Neural progenitor cell (in vitro differentiated cells): ENCODE data around the gene RNF114. TPM values are rescaled to one million over a fixed set of nuclear protein-coding genes. Genes with fewer than 3 reads are reported as not detected.

Source experiments
- DNase-seq: peaks from one replicate; pipeline ENCODE4 v3.0.0-alpha.2; 2016; ENCODE audit warnings: low spot score
- H2AFZ ChIP-seq: fragments of 200-600 bp; sonication (generic); replicated peaks from 2 replicates; pipeline ENCODE4 v1.6.1; 2016; ENCODE audit warnings: antibody characterized with exemption
- H3F3A ChIP-seq: fragments of 200-600 bp; sonication (generic); 2 replicates; pipeline ENCODE4 v1.6.1; 2016; ENCODE audit warnings: antibody characterized with exemption, low read depth
- H3K27ac ChIP-seq: fragments of 200-600 bp; sonication (generic); 2 replicates; pipeline ENCODE4 v1.5.1; 2016; ENCODE audit warnings: mild to moderate bottlenecking
- H3K27me3 ChIP-seq: fragments of 200-600 bp; sonication (generic); 2 replicates; pipeline ENCODE4 v1.6.1; 2016; ENCODE audit warnings: mild to moderate bottlenecking, moderate library complexity
- H3K36me3 ChIP-seq: fragments of 200-600 bp; sonication (generic); 2 replicates; pipeline ENCODE4 v1.5.1; 2016
- H3K4me1 ChIP-seq: fragments of 200-600 bp; sonication (generic); 2 replicates; pipeline ENCODE4 v1.6.1; 2016; ENCODE audit warnings: mixed run types
- H3K4me2 ChIP-seq: fragments of 200-600 bp; sonication (generic); 2 replicates; pipeline ENCODE4 v1.6.1; 2016
- H3K4me3 ChIP-seq: fragments of 200-600 bp; sonication (generic); 2 replicates; pipeline ENCODE4 v1.5.1; 2016
- H3K79me2 ChIP-seq: fragments of 200-600 bp; sonication (generic); 2 replicates; pipeline ENCODE4 v1.6.1; 2016; ENCODE audit warnings: low read depth
- H3K9ac ChIP-seq: fragments of 200-600 bp; sonication (generic); 2 replicates; pipeline ENCODE4 v1.6.1; 2016
- H3K9me3 ChIP-seq: fragments of 200-600 bp; sonication (generic); 2 replicates; pipeline ENCODE4 v1.5.1; 2016; ENCODE audit warnings: low read depth
- H4K20me1 ChIP-seq: fragments of 200-600 bp; sonication (generic); 2 replicates; pipeline ENCODE4 v1.6.1; 2016; ENCODE audit warnings: low read depth
- H3K27ac Mint-ChIP-seq: 3 replicates; pipeline ENCODE4 v1.8.0; 2021; ENCODE audit warnings: mixed read lengths
- H3K27me3 Mint-ChIP-seq: 2 replicates; pipeline ENCODE4 v1.8.0; 2022; ENCODE audit warnings: low read depth, mild to moderate bottlenecking, inconsistent platforms, moderate library complexity, mixed read lengths; ENCODE audit not compliant: insufficient read depth
- H3K36me3 Mint-ChIP-seq: 3 replicates; pipeline ENCODE4 v1.8.0; 2021; ENCODE audit warnings: mixed read lengths
- H3K4me1 Mint-ChIP-seq: 3 replicates; pipeline ENCODE4 v1.8.0; 2021; ENCODE audit warnings: mixed read lengths
- H3K4me3 Mint-ChIP-seq: 3 replicates; pipeline ENCODE4 v1.8.0; 2021; ENCODE audit warnings: mild to moderate bottlenecking, moderate library complexity, mixed read lengths
- H3K9me3 Mint-ChIP-seq: 3 replicates; pipeline ENCODE4 v1.8.0; 2020; ENCODE audit warnings: mixed read lengths
- CTCF ChIP-seq: fragments of 200-600 bp; sonication (generic); IDR thresholded peaks from 2 replicates; pipeline ENCODE4 v1.5.1; 2017; ENCODE audit warnings: antibody characterized with exemption, mild to moderate bottlenecking
- EZH2 ChIP-seq: fragments of 200-600 bp; sonication (generic); IDR thresholded peaks from 2 replicates; pipeline ENCODE4 v1.6.1; 2017; ENCODE audit warnings: antibody characterized with exemption, mild to moderate bottlenecking, moderate library complexity
- EZH2phosphoT487 ChIP-seq: fragments of 200-600 bp; sonication (generic); IDR thresholded peaks from 2 replicates; pipeline ENCODE4 v1.6.1; 2017; ENCODE audit warnings: antibody characterized with exemption
- total RNA-seq: library from RNA; depleted of rRNA; stranded (reverse); fragments of >200 nt; gene quantifications from 2 replicates; pipeline ENCODE4 v1.2.3, GENCODE V29; 2015; ENCODE audit warnings: low replicate concordance

The RNF114 gene
- total RNA-seq, 1 donor from 2014 or later = 41.3 TPM

GRCh38 chr20:49888212-49889000 lies 47.8 kb upstream of the RNF114 start:
- H3K36me3 ChIP-seq = no peaks in the 10 kb centered on the region
- H3K36me3 Mint-ChIP-seq = peaks cover 6% of the 10 kb centered on the region
- H3K9me3 ChIP-seq = no peaks in the 10 kb centered on the region
- no peaks in the 10 kb centered on the region for H3K27me3 ChIP-seq
- TF ChIP-seq CTCF = peak; percentile 94
- TF ChIP-seq EZH2 = no peak
- TF ChIP-seq EZH2phosphoT487 = no peak
- DNase-seq = peak; percentile 85
- peaks cover 16% of the 10 kb centered on the region for H3K27me3 Mint-ChIP-seq
- no peak overlapping the region for H3K4me3 ChIP-seq
- H3K4me1 ChIP-seq = peaks cover 31% of the 10 kb centered on the region
- H3K4me1 Mint-ChIP-seq = peaks cover 69% of the 10 kb centered on the region
- peak overlapping the region; percentile 96 for H3K27ac Mint-ChIP-seq
- peak overlapping the region; percentile 62 for H3K4me3 Mint-ChIP-seq
- no peaks in the 10 kb centered on the region for H3K79me2 ChIP-seq
- H3F3A ChIP-seq = peaks cover 15% of the 10 kb centered on the region
- H3K4me2 ChIP-seq = peak overlapping the region; percentile 56
- H2AFZ ChIP-seq = no peak overlapping the region
- no peak overlapping the region for H3K9ac ChIP-seq
- H3K9me3 Mint-ChIP-seq = no peaks in the 10 kb centered on the region
- H4K20me1 ChIP-seq = peaks cover 4% of the 10 kb centered on the region
- no peak overlapping the region for H3K27ac ChIP-seq

- Histone ChIP-seq H3K4me3 (no peak overlapping the region), H3K27ac (no peak overlapping the region), H3K79me2 (no peaks in the 10 kb centered on the region), H3K4me2 (peak overlapping the region; percentile 56), H4K20me1 (peaks cover 4% of the 10 kb centered on the region), H3K4me1 (peaks cover 31% of the 10 kb centered on the region), H3K9ac (no peak overlapping the region), H3F3A (peaks cover 15% of the 10 kb centered on the region), H3K36me3 (no peaks in the 10 kb centered on the region), H2AFZ (no peak overlapping the region), H3K9me3 (no peaks in the 10 kb centered on the region), H3K27me3 (no peaks in the 10 kb centered on the region)
- Mint-ChIP-seq H3K27ac (peak overlapping the region; percentile 80), H3K9me3 (no peaks in the 10 kb centered on the region), H3K4me3 (no peak overlapping the region), H3K27me3 (peaks cover 16% of the 10 kb centered on the region), H3K36me3 (peaks cover 6% of the 10 kb centered on the region), H3K4me1 (peaks cover 75% of the 10 kb centered on the region)
- TF ChIP-seq CTCF (no peak), EZH2phosphoT487 (no peak), EZH2 (no peak)
- no peak for DNase-seq
These were observed 46.9 kb upstream of the RNF114 start for GRCh38 chr20:49889001-49889934.

GRCh38 chr20:49889935-49890333 lies 46.3 kb upstream of the RNF114 start:
- Histone ChIP-seq H3K9me3 (no peaks in the 10 kb centered on the region), H3K27ac (no peak overlapping the region), H3K79me2 (no peaks in the 10 kb centered on the region), H3K4me2 (no peak overlapping the region), H3K4me3 (no peak overlapping the region), H3K4me1 (peaks cover 31% of the 10 kb centered on the region), H4K20me1 (peaks cover 4% of the 10 kb centered on the region), H3K27me3 (no peaks in the 10 kb centered on the region), H3K36me3 (no peaks in the 10 kb centered on the region), H3F3A (peaks cover 15% of the 10 kb centered on the region), H2AFZ (no peak overlapping the region), H3K9ac (no peak overlapping the region)
- H3K27me3 Mint-ChIP-seq = peaks cover 18% of the 10 kb centered on the region
- DNase-seq = no peak
- no peaks in the 10 kb centered on the region for H3K9me3 Mint-ChIP-seq
- no peak overlapping the region for H3K4me3 Mint-ChIP-seq
- H3K4me1 Mint-ChIP-seq = peaks cover 72% of the 10 kb centered on the region
- TF ChIP-seq CTCF = no peak
- TF ChIP-seq EZH2phosphoT487 = no peak
- no peak for TF ChIP-seq EZH2
- peak overlapping the region; percentile 80 for H3K27ac Mint-ChIP-seq
- peaks cover 4% of the 10 kb centered on the region for H3K36me3 Mint-ChIP-seq
